Activated CD4-positive, alpha-beta memory T cell treated with anti-CD3 and anti-CD28 coated beads for 36 hours (primary cell): Measurements from ENCODE around the gene SNPH. TPM values are rescaled to one million over a fixed set of nuclear protein-coding genes. Genes with fewer than 3 reads are reported as not detected.

Source experiments
- CTCF ChIA-PET: fragments of 350-600 bp; sonication (Branson Sonifier 250); formaldehyde crosslinking; loops from one replicate; lab custom pipeline; 2021; ENCODE audit warnings: antibody characterized with exemption, inconsistent platforms; lab: Charles Lee
- POLR2A ChIA-PET: fragments of 350-600 bp; sonication (Branson Sonifier 250); formaldehyde crosslinking; loops from one replicate; lab custom pipeline; 2021; ENCODE audit warnings: antibody characterized with exemption; lab: Charles Lee
- DNase-seq: peaks from one replicate; pipeline ENCODE4 v3.0.0-alpha.2; 2020
- H3K27ac Mint-ChIP-seq: one replicate; pipeline ENCODE4 v1.8.0; 2021; ENCODE audit warnings: mixed read lengths
- H3K27me3 Mint-ChIP-seq: one replicate; pipeline ENCODE4 v1.8.0; 2021; ENCODE audit warnings: mixed read lengths
- H3K36me3 Mint-ChIP-seq: one replicate; pipeline ENCODE4 v1.8.0; 2021; ENCODE audit warnings: mixed read lengths
- H3K4me1 Mint-ChIP-seq: one replicate; pipeline ENCODE4 v1.8.0; 2021; ENCODE audit warnings: low read depth, mixed read lengths
- H3K4me3 Mint-ChIP-seq: one replicate; pipeline ENCODE4 v1.8.0; 2021; ENCODE audit warnings: mild to moderate bottlenecking, mixed read lengths
- H3K9me3 Mint-ChIP-seq: one replicate; pipeline ENCODE4 v1.8.0; 2021; ENCODE audit warnings: mixed read lengths
- intact Hi-C: fragments of 100-400 bp; cut with micrococcal nuclease; formaldehyde crosslinking; loops from one replicate; pipeline ENCODE4 v1.15.1; 2023
- total RNA-seq, 2 experiments: library from RNA; stranded (reverse); gene quantifications; one replicate each; pipeline ENCODE4 v1.2.3, GENCODE V29; 2021

Gene SNPH
- total RNA-seq, 2 experiments from 2014 or later, result 3.4 to 4.3 TPM

- intact Hi-C loops, result loop anchor here (2.0 to 5.0 kb wide), 4 partner anchors 19 to 126 kb away; partner anchors contain the start of genes FKBP1A and RAD21L1
- ChIA-PET POLR2A (no interaction called here), CTCF (interaction anchor here (1.0 to 2.6 kb wide), 4 partner anchors 16 to 201 kb away, joined by 3 to 10 read pairs (median 4); partner anchors contain the start of genes NSFL1C and RAD21L1)
Measured at GRCh38 chr20:1265916-1266166, 253 bp upstream of the SNPH start.

GRCh38 chr20:1267161-1267560, 1.1 kb downstream of the SNPH start:
- no peak for DNase-seq
- intact Hi-C loops, result loop anchor here (2.0 to 5.0 kb wide), 4 partner anchors 20 to 125 kb away; partner anchors contain the start of genes FKBP1A and RAD21L1
- peak overlapping the region; percentile 64 for H3K4me3 Mint-ChIP-seq
- H3K4me1 Mint-ChIP-seq, result peaks cover 42% of the 10 kb centered on the region
- CTCF ChIA-PET, result interaction anchor here (0.6 to 2.6 kb wide), 5 partner anchors 41 to 265 kb away, joined by 3 to 10 read pairs (median 4); partner anchors contain the start of genes NSFL1C, RAD21L1 and RSPO4
- H3K9me3 Mint-ChIP-seq, result peaks cover 3% of the 10 kb centered on the region
- H3K27me3 Mint-ChIP-seq, result no peaks in the 10 kb centered on the region
- H3K27ac Mint-ChIP-seq, result no peak overlapping the region
- POLR2A ChIA-PET, result interaction anchor here (0.5 kb wide), 1 partner anchor 168 kb away, joined by 3 read pairs; no protein-coding TSS in a partner anchor
- no peaks in the 10 kb centered on the region for H3K36me3 Mint-ChIP-seq

More at GRCh38 chr20:1265916-1266166, 253 bp upstream of the SNPH start:
- Mint-ChIP-seq H3K4me1 (peaks cover 42% of the 10 kb centered on the region), H3K9me3 (peaks cover 3% of the 10 kb centered on the region), H3K27me3 (peaks cover 2% of the 10 kb centered on the region), H3K36me3 (no peaks in the 10 kb centered on the region), H3K27ac (peak overlapping the region; percentile 85), H3K4me3 (peak overlapping the region; percentile 89)
- no peak for DNase-seq

- no peak for DNase-seq
- H3K9me3 Mint-ChIP-seq, result no peaks in the 10 kb centered on the region
- CTCF ChIA-PET, result no interaction called here
Measured at GRCh38 chr20:1267809-1268374, 1.8 kb downstream of the SNPH start.

GRCh38 chr20:1269235-1269634, 3.1 kb downstream of the SNPH start:
- POLR2A ChIA-PET, result no interaction called here
- CTCF ChIA-PET, result no interaction called here
- intact Hi-C loops, result loop anchor here (5.0 kb wide), 2 partner anchors 42 to 123 kb away; partner anchors contain the start of genes FKBP1A and RAD21L1
- no peak for DNase-seq
- H3K27me3 Mint-ChIP-seq, result no peaks in the 10 kb centered on the region
- no peak overlapping the region for H3K27ac Mint-ChIP-seq
- H3K9me3 Mint-ChIP-seq, result no peaks in the 10 kb centered on the region
- no peak overlapping the region for H3K4me3 Mint-ChIP-seq
- peaks cover 33% of the 10 kb centered on the region for H3K4me1 Mint-ChIP-seq
- no peaks in the 10 kb centered on the region for H3K36me3 Mint-ChIP-seq

More at GRCh38 chr20:1267809-1268374, 1.8 kb downstream of the SNPH start:
- intact Hi-C loops, result loop anchor here (2.0 to 5.0 kb wide), 4 partner anchors 21 to 124 kb away; partner anchors contain the start of genes FKBP1A and RAD21L1
- POLR2A ChIA-PET, result interaction anchor here (0.5 kb wide), 1 partner anchor 167 kb away, joined by 3 read pairs; no protein-coding TSS in a partner anchor
- H3K27me3 Mint-ChIP-seq, result no peaks in the 10 kb centered on the region
- no peak overlapping the region for H3K4me3 Mint-ChIP-seq
- peaks cover 40% of the 10 kb centered on the region for H3K4me1 Mint-ChIP-seq
- H3K27ac Mint-ChIP-seq, result no peak overlapping the region
- no peaks in the 10 kb centered on the region for H3K36me3 Mint-ChIP-seq

GRCh38 chr20:1269850-1270249, 3.8 kb downstream of the SNPH start:
- Mint-ChIP-seq H3K27me3 (no peaks in the 10 kb centered on the region), H3K36me3 (no peaks in the 10 kb centered on the region), H3K4me3 (no peak overlapping the region), H3K9me3 (no peaks in the 10 kb centered on the region), H3K27ac (no peak overlapping the region), H3K4me1 (peaks cover 28% of the 10 kb centered on the region)
- CTCF ChIA-PET, result interaction anchor here (0.5 kb wide), 1 partner anchor 1015 kb away, joined by 3 read pairs; no protein-coding TSS in a partner anchor
- POLR2A ChIA-PET, result no interaction called here
- intact Hi-C loops, result loop anchor here (5.0 kb wide), 2 partner anchors 43 to 122 kb away; partner anchors contain the start of genes FKBP1A and RAD21L1
- DNase-seq, result no peak

- Mint-ChIP-seq H3K4me3 (no peak overlapping the region), H3K27me3 (no peaks in the 10 kb centered on the region), H3K27ac (no peak overlapping the region), H3K9me3 (no peaks in the 10 kb centered on the region), H3K4me1 (peaks cover 11% of the 10 kb centered on the region), H3K36me3 (no peaks in the 10 kb centered on the region)
- POLR2A ChIA-PET, result no interaction called here
- intact Hi-C loops, result no loop called here
- CTCF ChIA-PET, result no interaction called here
- no peak for DNase-seq
Measured at GRCh38 chr20:1272368-1273100, 6.4 kb downstream of the SNPH start.

GRCh38 chr20:1273366-1273765, 7.3 kb downstream of the SNPH start:
- no peaks in the 10 kb centered on the region for H3K27me3 Mint-ChIP-seq
- H3K4me3 Mint-ChIP-seq, result no peak overlapping the region
- ChIA-PET CTCF (interaction anchor here (1.0 kb wide), 1 partner anchor 59 kb away, joined by 3 read pairs; no protein-coding TSS in a partner anchor), POLR2A (no interaction called here)
- peaks cover 4% of the 10 kb centered on the region for H3K4me1 Mint-ChIP-seq
- no peak overlapping the region for H3K27ac Mint-ChIP-seq
- intact Hi-C loops, result no loop called here
- no peak for DNase-seq
- no peaks in the 10 kb centered on the region for H3K9me3 Mint-ChIP-seq
- H3K36me3 Mint-ChIP-seq, result no peaks in the 10 kb centered on the region

GRCh38 chr20:1274485-1275311, 8.6 kb downstream of the SNPH start:
- intact Hi-C loops, result no loop called here
- H3K36me3 Mint-ChIP-seq, result no peaks in the 10 kb centered on the region
- H3K9me3 Mint-ChIP-seq, result no peaks in the 10 kb centered on the region
- no peaks in the 10 kb centered on the region for H3K27me3 Mint-ChIP-seq
- no peaks in the 10 kb centered on the region for H3K4me1 Mint-ChIP-seq
- no peak overlapping the region for H3K27ac Mint-ChIP-seq
- DNase-seq, result no peak
- CTCF ChIA-PET, result no interaction called here
- POLR2A ChIA-PET, result interaction anchor here (0.6 kb wide), 1 partner anchor 10 kb away, joined by 3 read pairs; no protein-coding TSS in a partner anchor
- H3K4me3 Mint-ChIP-seq, result no peak overlapping the region

- ChIA-PET CTCF (no interaction called here), POLR2A (interaction anchor here (0.6 kb wide), 1 partner anchor 11 kb away, joined by 3 read pairs; no protein-coding TSS in a partner anchor)
- intact Hi-C loops, result no loop called here
- Mint-ChIP-seq H3K9me3 (no peaks in the 10 kb centered on the region), H3K27me3 (no peaks in the 10 kb centered on the region), H3K4me3 (no peak overlapping the region), H3K27ac (no peak overlapping the region), H3K4me1 (no peaks in the 10 kb centered on the region), H3K36me3 (no peaks in the 10 kb centered on the region)
- no peak for DNase-seq
Measured at GRCh38 chr20:1275919-1276318, 9.8 kb downstream of the SNPH start.

- Mint-ChIP-seq H3K9me3 (no peaks in the 10 kb centered on the region), H3K4me1 (peaks cover 6% of the 10 kb centered on the region), H3K36me3 (no peaks in the 10 kb centered on the region), H3K4me3 (no peak overlapping the region), H3K27ac (no peak overlapping the region), H3K27me3 (no peaks in the 10 kb centered on the region)
- DNase-seq, result no peak
- CTCF ChIA-PET, result no interaction called here
- POLR2A ChIA-PET, result no interaction called here
- intact Hi-C loops, result no loop called here
Measured at GRCh38 chr20:1277529-1278322, 11.6 kb downstream of the SNPH start.

- no peak for DNase-seq
- ChIA-PET POLR2A (no interaction called here), CTCF (no interaction called here)
- Mint-ChIP-seq H3K27me3 (no peaks in the 10 kb centered on the region), H3K27ac (no peak overlapping the region), H3K4me1 (peaks cover 13% of the 10 kb centered on the region), H3K4me3 (no peak overlapping the region), H3K9me3 (no peaks in the 10 kb centered on the region), H3K36me3 (no peaks in the 10 kb centered on the region)
- intact Hi-C loops, result no loop called here
Measured at GRCh38 chr20:1278993-1279392, 12.9 kb downstream of the SNPH start.
